ACHN (cell line): Measurements from ENCODE around the gene ECSCR.

ENCODE experiments used
- DNase-seq: peaks from one replicate; pipeline ENCODE4 v3.0.0-alpha.2; 2015
- in situ Hi-C: cut with HindIII; loops from 2 replicates; pipeline ENCODE4 v1.10.0; 2017; ENCODE audit warnings: low sequenced_read_pairs, low pct_ligation_motif_present, low pct_unique_long_range_greater_than_20kb

Gene ECSCR

GRCh38 chr5:139403418-139403786, 59.1 kb downstream of the ECSCR start:
- in situ Hi-C loops: no loop called here

GRCh38 chr5:139402561-139403158, 59.9 kb downstream of the ECSCR start:
- peak; percentile 23 for DNase-seq
- in situ Hi-C loops: no loop called here

More at GRCh38 chr5:139403418-139403786, 59.1 kb downstream of the ECSCR start:
- no peak for DNase-seq

GRCh38 chr5:139401546-139401945, 61.0 kb downstream of the ECSCR start:
- in situ Hi-C loops: no loop called here
- DNase-seq: no peak

- in situ Hi-C loops: no loop called here
These were observed 62.9 kb downstream of the ECSCR start for GRCh38 chr5:139399501-139400121.

More at GRCh38 chr5:139399501-139400121, 62.9 kb downstream of the ECSCR start:
- DNase-seq: no peak
